ENCODE data around the gene ECE1.
A peak's percentile ranks its signal among the peaks of the same experiment; 100 is the strongest.

ECE1 gene

GRCh38 chr1:21266119-21266774, 24.0 kb downstream of the ECE1 start:
- no peak for DNase-seq

GRCh38 chr1:21265644-21266043, 24.6 kb downstream of the ECE1 start:
- DNase-seq: no peak

- no peak for DNase-seq
These were observed 25.4 kb downstream of the ECE1 start for GRCh38 chr1:21264898-21265297.

GRCh38 chr1:21263653-21264225, 26.5 kb downstream of the ECE1 start:
- no peak for DNase-seq

- DNase-seq: no peak
These were observed 27.2 kb downstream of the ECE1 start for GRCh38 chr1:21263052-21263429.

GRCh38 chr1:21262293-21263051, 27.8 kb downstream of the ECE1 start:
- no peak for DNase-seq

GRCh38 chr1:21261551-21262292, 28.5 kb downstream of the ECE1 start:
- no peak for DNase-seq

- no peak for DNase-seq
These were observed 29.7 kb downstream of the ECE1 start for GRCh38 chr1:21260405-21261125.

- DNase-seq: no peak
These were observed 30.8 kb downstream of the ECE1 start for GRCh38 chr1:21259316-21260076.

GRCh38 chr1:21258331-21259134, 31.7 kb downstream of the ECE1 start:
- no peak for DNase-seq

GRCh38 chr1:21257431-21258135, 32.7 kb downstream of the ECE1 start:
- no peak for DNase-seq

GRCh38 chr1:21256776-21257175, 33.5 kb downstream of the ECE1 start:
- DNase-seq: no peak

GRCh38 chr1:21255943-21256320, 34.3 kb downstream of the ECE1 start:
- DNase-seq: no peak

- peak; percentile 80 for DNase-seq
These were observed 34.9 kb downstream of the ECE1 start for GRCh38 chr1:21255284-21255942.

GRCh38 chr1:21254335-21254951, 35.8 kb downstream of the ECE1 start:
- no peak for DNase-seq

GRCh38 chr1:21251773-21252471, 38.3 kb downstream of the ECE1 start:
- peak; percentile 74 for DNase-seq

- no peak for DNase-seq
These were observed 40.2 kb downstream of the ECE1 start for GRCh38 chr1:21249940-21250493.

- no peak for DNase-seq
These were observed 42.2 kb downstream of the ECE1 start for GRCh38 chr1:21247892-21248715.

Data from NCI-H510A treated with DMSO at 0.1 percent for 48 hours (cell line).